Gastroesophageal sphincter (tissue), 3 donors: Measurements from ENCODE around the gene STRN.

ENCODE experiments used
- CTCF ChIP-seq, 4 experiments: fragments of 200-600 bp in 2 of 4; fragments of 450-650 bp in 2 of 4; sonication (generic) in 1 of 4; IDR thresholded peaks; one replicate each; pipeline ENCODE4 v1.5.1; 2017 to 2019; ENCODE audit warnings: antibody characterized with exemption in 4 of 4, mild to moderate bottlenecking in 2 of 4, moderate library complexity in 2 of 4
- EP300 ChIP-seq: sonication (generic); formaldehyde crosslinking; IDR thresholded peaks from one replicate; pipeline ENCODE4 v1.6.1; 2017; ENCODE audit warnings: antibody characterized with exemption, mild to moderate bottlenecking
- POLR2A ChIP-seq, 2 donors: fragments of 450-650 bp; IDR thresholded peaks; one replicate each; pipeline ENCODE4 v1.6.1; 2017; ENCODE audit warnings: antibody characterized with exemption in 2 of 2, mild to moderate bottlenecking in 2 of 2, moderate library complexity in 1 of 2

DNA sequence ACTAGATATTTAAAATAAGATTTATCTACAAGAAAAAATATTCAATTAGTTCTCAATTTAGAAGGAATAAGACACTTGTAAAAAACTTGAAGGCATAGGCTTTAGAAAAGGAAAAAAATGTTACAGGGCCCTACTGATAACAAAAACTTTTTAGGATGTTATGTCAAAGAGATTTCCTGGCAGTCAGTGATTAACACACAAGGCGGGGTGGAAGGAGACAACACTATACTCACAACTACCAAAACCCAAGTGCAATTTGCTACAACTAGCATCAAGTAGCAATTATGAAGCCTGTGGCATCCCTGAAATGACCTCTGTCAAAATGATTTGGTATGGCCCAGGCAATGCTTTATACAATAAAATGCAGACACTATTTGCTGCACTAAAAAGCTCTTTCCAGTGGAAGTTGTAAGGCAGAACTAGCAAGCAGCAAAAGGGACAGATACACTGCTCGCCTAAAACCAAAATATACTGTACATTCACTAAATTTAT lies 15.3 kb downstream of the STRN start:
- TF ChIP-seq POLR2A (IDR thresholded peaks at IDR 0.05): no peak
- TF ChIP-seq EP300: no peak
- TF ChIP-seq CTCF (IDR thresholded peaks at IDR 0.05): no peak
